Psoas muscle (tissue), 8 donors: Measurements from ENCODE around the gene PPFIA3. TPM values are rescaled to one million over a fixed set of nuclear protein-coding genes. Genes with fewer than 3 reads are reported as not detected.

Experiments used
- ATAC-seq, 4 donors: fragments of 200-7000 bp; cut with Tn5 transposase; one replicate each; pipeline ENCODE4 v1.9.1; 2020; ENCODE audit warnings: moderate library complexity in 3 of 4, mild to moderate bottlenecking in 2 of 4
- DNase-seq, 2 donors: peaks; one replicate each; pipeline ENCODE4 v3.0.0-alpha.2; 2020
- H3K27ac ChIP-seq: fragments of 200-600 bp; one replicate; pipeline ENCODE4 v1.8.0; 2022
- H3K27me3 ChIP-seq, 3 donors: fragments of 200-600 bp in 1 of 3; one replicate each; pipeline versions ENCODE4 v1.6.1 to v1.8.0; 2013 to 2022; ENCODE audit warnings: low read length in 2 of 3, mild to moderate bottlenecking in 2 of 3, moderate library complexity in 1 of 3; ENCODE audit not compliant: insufficient read depth in 3 of 3
- H3K36me3 ChIP-seq, 2 donors: fragments of 200-600 bp in 1 of 2; one replicate each; pipeline versions ENCODE4 v1.6.1 to v1.8.0; 2013 to 2022; ENCODE audit warnings: low read depth in 1 of 2, mild to moderate bottlenecking in 1 of 2, moderate library complexity in 1 of 2; ENCODE audit not compliant: insufficient read depth in 1 of 2
- H3K4me1 ChIP-seq: fragments of 200-600 bp; one replicate; pipeline ENCODE4 v1.8.0; 2022
- H3K4me3 ChIP-seq: fragments of 200-600 bp; one replicate; pipeline ENCODE4 v1.8.0; 2022; ENCODE audit warnings: mild to moderate bottlenecking
- H3K9me3 ChIP-seq: fragments of 200-600 bp; one replicate; pipeline ENCODE4 v1.8.0; 2022
- CTCF ChIP-seq: fragments of 200-600 bp; IDR thresholded peaks from one replicate; pipeline ENCODE4 v1.8.0; 2022; ENCODE audit warnings: antibody characterized with exemption
- WGBS, 3 donors: extraction: QIAGEN DNeasy Blood & Tissue Kit; methylation state at CpG; one replicate each; pipeline versions ENCODE4 v1.1.6 to v1.1.7; 2013; 5-methylcytosine and 5-hydroxymethylcytosine counted together
- intact Hi-C, 2 donors: fragments of 100-400 bp; cut with DNase I; formaldehyde crosslinking; loops; one replicate each; pipeline versions ENCODE4 v1.11.0 to v1.14.2; 2022
- polyA plus RNA-seq, 3 donors: library from polyadenylated mRNA; stranded (reverse); fragments of 200-250 nt; gene quantifications; one replicate each; pipeline ENCODE4 v1.2.3, GENCODE V29; 2013
- total RNA-seq, 4 donors: library from RNA; stranded (reverse); fragmentation: NEBNext Ultra II Directional in 2 of 4; extraction: Animal tissue kit (Norgen Biotek cat#: 25700) in 2 of 4; gene quantifications; one replicate each; pipeline versions ENCODE4 v1.2.1 to v1.2.4, GENCODE V29; 2021 to 2023
- donor health status: healthy with polysubstance abuse.
- donor health status: DM: no; HTN: no; CAD: no; lungs with moderate emphysema.
- donor health status: Bipolar disorder and iron deficiency.
- donor health status: healthy.
- donor health status: DM: yes; HTN: yes; CAD: no.
- donor health status: DM: no; HTN: no; CAD: no.
- donor health status: DM: no; HTN: no; CAD: no.
- donor health status: DM: yes; HTN: yes; CAD: no.

The PPFIA3 gene
- total and polyA plus RNA-seq, 7 donors = 1.4 to 5.0 (median 3.2) TPM

- intact Hi-C loops = no loop called here
- Histone ChIP-seq H3K4me1 (peaks cover 22% of the 10 kb centered on the region), H3K4me3 (peak overlapping the region; percentile 52), H3K9me3 (no peaks in the 10 kb centered on the region), H3K27ac (no peak overlapping the region), H3K36me3 (no peaks in the 10 kb centered on the region), H3K27me3 (no peaks in the 10 kb centered on the region)
- WGBS, 3 donors = 18 to 24% (median 22%) methylated on average over 41 to 49 of the region's 49 CpGs
- no peak for TF ChIP-seq CTCF
- ATAC-seq (peak in 3 of 4 donors; percentile 2 to 17 (median 13)), DNase-seq (peak in 1 of 2 donors; percentile 56)
Observed at GRCh38 chr19:49132974-49133609, 13.7 kb downstream of the PPFIA3 start.

GRCh38 chr19:49133621-49134454 is 14.5 kb downstream of the PPFIA3 start:
- peaks cover 16% of the 10 kb centered on the region for H3K4me1 ChIP-seq
- H3K36me3 ChIP-seq = no peaks in the 10 kb centered on the region
- WGBS, 3 donors = 24 to 40% (median 24%) methylated on average over 42 of the region's 42 CpGs
- DNase-seq (peak in 1 of 2 donors; percentile 69), ATAC-seq (peak; percentile 55 to 68 (median 64))
- no peaks in the 10 kb centered on the region for H3K27me3 ChIP-seq
- intact Hi-C loops = no loop called here
- no peaks in the 10 kb centered on the region for H3K9me3 ChIP-seq
- no peak overlapping the region for H3K27ac ChIP-seq
- peak overlapping the region; percentile 52 for H3K4me3 ChIP-seq
- no peak for TF ChIP-seq CTCF

GRCh38 chr19:49135686-49136085 is 16.3 kb downstream of the PPFIA3 start:
- H3K27me3 ChIP-seq = no peaks in the 10 kb centered on the region
- no peak overlapping the region for H3K27ac ChIP-seq
- TF ChIP-seq CTCF = no peak
- H3K9me3 ChIP-seq = no peaks in the 10 kb centered on the region
- ATAC-seq = no peak
- DNase-seq = no peak
- no peaks in the 10 kb centered on the region for H3K36me3 ChIP-seq
- 80 to 85% (median 85%) methylated on average over 5 of the region's 5 CpGs for WGBS, 3 donors
- H3K4me1 ChIP-seq = peaks cover 8% of the 10 kb centered on the region
- no peak overlapping the region for H3K4me3 ChIP-seq
- intact Hi-C loops = no loop called here

- Histone ChIP-seq H3K27ac (no peak overlapping the region), H3K9me3 (no peaks in the 10 kb centered on the region), H3K27me3 (no peaks in the 10 kb centered on the region), H3K4me1 (peaks cover 8% of the 10 kb centered on the region), H3K4me3 (no peak overlapping the region), H3K36me3 (no peaks in the 10 kb centered on the region)
- ATAC-seq (peak in 3 of 4 donors; percentile 35 to 63 (median 62)), DNase-seq (no peak)
- intact Hi-C loops = no loop called here
- 34 to 44% (median 39%) methylated on average over 9 to 10 of the region's 10 CpGs for WGBS, 3 donors
- TF ChIP-seq CTCF = no peak
Observed at GRCh38 chr19:49136771-49137171, 17.4 kb downstream of the PPFIA3 start.
